ENCODE data around the gene COMMD1.
"Not testable (repeated sequence)": the region's sequence is repeated elsewhere in the genome, so short reads cannot be mapped to it uniquely, and the experiment has no call there.

COMMD1 gene

DNA sequence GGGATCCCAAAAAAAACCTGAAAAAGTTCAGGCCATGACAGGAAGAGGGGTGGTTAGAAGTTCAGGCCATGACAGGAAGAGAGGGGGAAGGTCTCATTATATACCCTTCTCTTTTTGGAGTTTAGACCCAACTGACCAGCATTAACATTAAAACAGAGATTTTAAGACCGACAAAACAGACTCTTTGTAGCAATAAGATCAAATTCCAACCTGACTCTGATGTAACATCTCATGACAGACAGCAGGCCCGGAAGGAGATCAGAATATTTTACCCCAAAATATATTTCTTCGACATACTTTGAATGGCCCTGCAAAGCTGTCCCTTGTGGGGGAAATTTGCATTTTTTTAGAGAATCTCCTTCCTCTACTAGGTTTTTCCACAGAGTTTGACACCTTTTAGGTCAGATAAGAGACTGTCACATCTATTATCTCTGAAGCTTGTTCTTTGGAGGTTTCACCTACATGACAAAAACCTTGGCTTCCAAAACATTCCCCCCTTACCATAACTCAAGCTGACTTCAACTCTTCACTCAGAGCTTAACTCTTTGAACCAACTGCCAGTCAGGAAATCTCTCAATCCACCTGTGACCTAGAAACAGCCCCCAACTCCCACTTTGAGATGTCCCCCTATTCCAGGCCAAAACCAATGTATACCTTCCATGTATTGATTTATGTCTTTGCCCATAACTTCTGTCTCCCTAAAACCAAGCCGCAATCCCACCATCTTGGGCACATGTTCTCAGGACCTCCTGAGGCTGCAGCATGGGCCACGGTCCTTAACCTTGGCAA is 239.4 kb downstream of the COMMD1 start:
- TF ChIP-seq EZH2phosphoT487 (IDR thresholded peaks at IDR 0.05; ENCODE audit: borderline replicate concordance, low read length) = no peak
- TF ChIP-seq CTCF (IDR thresholded peaks at IDR 0.05; ENCODE audit: low read depth, low read length, poor library complexity, severe bottlenecking) = no peak
- peak overlapping the region; percentile 28 for H3K4me3 ChIP-seq (ENCODE audit: low read length)

GRCh38 chr2:62145478-62146100 is 240.1 kb downstream of the COMMD1 start:
- Histone ChIP-seq H3K4me3 (ENCODE audit: low read length) (peak overlapping the region; percentile 28; the same call in 1 of the 2 replicates), H3K27me3 (ENCODE audit: control insufficient read depth, low read length) (no peaks in the 10 kb centered on the region), H3K36me3 (ENCODE audit: control insufficient read depth, low read length) (no peaks in the 10 kb centered on the region), H3K79me2 (ENCODE audit: control insufficient read depth, low read length) (no peaks in the 10 kb centered on the region), H3K9me2 (replicated peaks; ENCODE audit: control insufficient read depth, low read length) (no peaks in the 10 kb centered on the region), H3F3A (ENCODE audit: control insufficient read depth, insufficient read depth) (peaks cover 3% of the 10 kb centered on the region; the same call in 1 of the 2 replicates), H3K4me1 (ENCODE audit: control insufficient read depth, low read length) (peaks cover 53% of the 10 kb centered on the region), H3K9me3 (ENCODE audit: control insufficient read depth, insufficient read depth, low read length) (no peaks in the 10 kb centered on the region), H4K20me1 (ENCODE audit: control insufficient read depth, insufficient read depth, low read depth, low read length) (no peaks in the 10 kb centered on the region), H3K4me2 (ENCODE audit: low read length) (peak overlapping the region; percentile 52), H3K27ac (ENCODE audit: low read depth, low read length) (no peak overlapping the region)
- TF ChIP-seq EZH2phosphoT487 (IDR thresholded peaks at IDR 0.05; ENCODE audit: borderline replicate concordance, low read length) (no peak), CTCF (IDR thresholded peaks at IDR 0.05; ENCODE audit: low read depth, low read length, poor library complexity, severe bottlenecking) (no peak)

More for the DNA sequence above, 239.4 kb downstream of the COMMD1 start:
- H3F3A ChIP-seq (ENCODE audit: control insufficient read depth, insufficient read depth) = peaks cover 3% of the 10 kb centered on the region; the same call in 1 of the 2 replicates
- H3K4me2 ChIP-seq (ENCODE audit: low read length) = peak overlapping the region; percentile 52
- H3K4me1 ChIP-seq (ENCODE audit: control insufficient read depth, low read length) = peaks cover 60% of the 10 kb centered on the region
- H3K9me2 ChIP-seq (replicated peaks; ENCODE audit: control insufficient read depth, low read length) = no peaks in the 10 kb centered on the region
- no peaks in the 10 kb centered on the region; the same call in 1 of the 2 replicates for H3K36me3 ChIP-seq (ENCODE audit: control insufficient read depth, low read length)
- H3K27me3 ChIP-seq (ENCODE audit: control insufficient read depth, low read length) = no peaks in the 10 kb centered on the region
- no peaks in the 10 kb centered on the region for H4K20me1 ChIP-seq (ENCODE audit: control insufficient read depth, insufficient read depth, low read depth, low read length)
- H3K9me3 ChIP-seq (ENCODE audit: control insufficient read depth, insufficient read depth, low read length) = no peaks in the 10 kb centered on the region
- H3K27ac ChIP-seq (ENCODE audit: low read depth, low read length) = peak overlapping the region; percentile 21; the same call in 1 of the 2 replicates
- no peaks in the 10 kb centered on the region for H3K79me2 ChIP-seq (ENCODE audit: control insufficient read depth, low read length)

GRCh38 chr2:62146790-62147189 is 241.3 kb downstream of the COMMD1 start:
- H3F3A ChIP-seq (ENCODE audit: control insufficient read depth, insufficient read depth); H3K4me2 ChIP-seq (ENCODE audit: low read length); H3K9me2 ChIP-seq (replicated peaks; ENCODE audit: control insufficient read depth, low read length); H3K36me3 ChIP-seq (ENCODE audit: control insufficient read depth, low read length); H3K4me3 ChIP-seq (ENCODE audit: low read length); H3K27me3 ChIP-seq (ENCODE audit: control insufficient read depth, low read length); H4K20me1 ChIP-seq (ENCODE audit: control insufficient read depth, insufficient read depth, low read depth, low read length); H3K9me3 ChIP-seq (ENCODE audit: control insufficient read depth, insufficient read depth, low read length); H3K79me2 ChIP-seq (ENCODE audit: control insufficient read depth, low read length); H3K27ac ChIP-seq (ENCODE audit: low read depth, low read length): not testable (repeated sequence)
- H3K4me1 ChIP-seq (ENCODE audit: control insufficient read depth, low read length) = peaks cover 41% of the 10 kb centered on the region

Data from DOHH2 (cell line).